BLaER1 (cell line): ENCODE measurements around the gene GLB1L.

ENCODE experiments used
- H3K27ac ChIP-seq: shearing (Covaris generic); formaldehyde crosslinking; 2 replicates; pipeline ENCODE4 v1.8.1; 2022
- H3K27me3 ChIP-seq: shearing (Covaris generic); formaldehyde crosslinking; 2 replicates; pipeline ENCODE4 v1.8.1; 2022
- H3K36me3 ChIP-seq: shearing (Covaris generic); formaldehyde crosslinking; 2 replicates; pipeline ENCODE4 v1.8.1; 2022
- H3K4me1 ChIP-seq: shearing (Covaris generic); formaldehyde crosslinking; 2 replicates; pipeline ENCODE4 v1.8.1; 2022
- H3K4me2 ChIP-seq: shearing (Covaris generic); formaldehyde crosslinking; 2 replicates; pipeline ENCODE4 v1.8.1; 2022
- H3K4me3 ChIP-seq: shearing (Covaris generic); formaldehyde crosslinking; 2 replicates; pipeline ENCODE4 v1.8.1; 2022
- H3K9ac ChIP-seq: shearing (Covaris generic); formaldehyde crosslinking; 2 replicates; pipeline ENCODE4 v1.8.1; 2022
- H3K9me3 ChIP-seq: shearing (Covaris generic); formaldehyde crosslinking; 2 replicates; pipeline ENCODE4 v1.8.1; 2022
- H4K20me1 ChIP-seq: shearing (Covaris generic); formaldehyde crosslinking; 2 replicates; pipeline ENCODE4 v1.8.1; 2022
- Cebpa-rat ChIP-seq: shearing (Covaris generic); IDR thresholded peaks from 2 replicates; pipeline ENCODE4 v1.8.1; 2022

The GLB1L gene

GRCh38 chr2:219282375-219282774 lies 37.1 kb upstream of the GLB1L start:
- 0 out of 2 replicates have a peak overlapping the region, but pooled peaks have one; percentile 18 for H3K4me3 ChIP-seq
- H3K9me3 ChIP-seq, result no peaks in the 10 kb centered on the region
- TF ChIP-seq Cebpa-rat, result no peak
- H3K36me3 ChIP-seq, result peaks cover 9% of the 10 kb centered on the region; the same call in 1 of the 2 replicates
- peak overlapping the region; percentile 53; the same call in 1 of the 2 replicates for H3K27ac ChIP-seq
- H3K4me2 ChIP-seq, result peak overlapping the region; percentile 99
- H3K9ac ChIP-seq, result peak overlapping the region; percentile 61
- no peaks in the 10 kb centered on the region for H3K27me3 ChIP-seq
- peaks cover 30% of the 10 kb centered on the region; the same call in 1 of the 2 replicates for H4K20me1 ChIP-seq
- H3K4me1 ChIP-seq, result peaks cover 89% of the 10 kb centered on the region

- Histone ChIP-seq H3K27ac (0 out of 2 replicates have a peak overlapping the region, but pooled peaks have one; percentile 10), H4K20me1 (peaks cover 30% of the 10 kb centered on the region; the same call in 1 of the 2 replicates), H3K36me3 (peaks cover 9% of the 10 kb centered on the region; the same call in 1 of the 2 replicates), H3K9ac (peak overlapping the region; percentile 49; the same call in 1 of the 2 replicates), H3K27me3 (no peaks in the 10 kb centered on the region), H3K4me1 (peaks cover 88% of the 10 kb centered on the region), H3K4me2 (peak overlapping the region; percentile 99), H3K4me3 (no peak overlapping the region; the same call in 1 of the 2 replicates), H3K9me3 (no peaks in the 10 kb centered on the region)
- no peak for TF ChIP-seq Cebpa-rat
These were observed 36.3 kb upstream of the GLB1L start for GRCh38 chr2:219281588-219281987.

GRCh38 chr2:219280651-219281050 lies 35.4 kb upstream of the GLB1L start:
- Histone ChIP-seq H3K27ac (no peak overlapping the region), H3K4me3 (peak overlapping the region; percentile 74; the same call in 1 of the 2 replicates), H4K20me1 (peaks cover 30% of the 10 kb centered on the region; the same call in 1 of the 2 replicates), H3K36me3 (peaks cover 9% of the 10 kb centered on the region; the same call in 1 of the 2 replicates), H3K4me1 (peaks cover 79% of the 10 kb centered on the region), H3K9me3 (no peaks in the 10 kb centered on the region), H3K4me2 (peak overlapping the region; percentile 99), H3K9ac (peak overlapping the region; percentile 49), H3K27me3 (no peaks in the 10 kb centered on the region)
- no peak for TF ChIP-seq Cebpa-rat

- H3K27me3 ChIP-seq, result no peaks in the 10 kb centered on the region
- peak overlapping the region; percentile 74 for H3K4me3 ChIP-seq
- H3K9ac ChIP-seq, result peak overlapping the region; percentile 85
- peak overlapping the region; percentile 91 for H3K27ac ChIP-seq
- no peaks in the 10 kb centered on the region for H3K9me3 ChIP-seq
- peaks cover 73% of the 10 kb centered on the region for H3K4me1 ChIP-seq
- H3K36me3 ChIP-seq, result peaks cover 9% of the 10 kb centered on the region; the same call in 1 of the 2 replicates
- peaks cover 28% of the 10 kb centered on the region; the same call in 1 of the 2 replicates for H4K20me1 ChIP-seq
- H3K4me2 ChIP-seq, result peak overlapping the region; percentile 99
- TF ChIP-seq Cebpa-rat, result no peak
These were observed 34.8 kb upstream of the GLB1L start for GRCh38 chr2:219279916-219280516.

GRCh38 chr2:219279151-219279915 lies 34.1 kb upstream of the GLB1L start, which contains the start of gene DNAJB2:
TSS of gene DNAJB2 (plus strand) at chr2:219279366. CDS start at chr2:219279834, 468 bp downstream.
- peak within 1 kb of the TSS; percentile 85 for H3K9ac ChIP-seq
- no peak for TF ChIP-seq Cebpa-rat
- H3K4me2 ChIP-seq, result peak within 1 kb of the TSS; percentile 99
- H4K20me1 ChIP-seq, result peaks cover 21% of the 10 kb centered on the region; the same call in 1 of the 2 replicates
- peaks cover 3% of the 10 kb centered on the region; the same call in 1 of the 2 replicates for H3K36me3 ChIP-seq
- H3K4me3 ChIP-seq, result peak within 1 kb of the TSS; percentile 74
- peaks cover 66% of the 10 kb centered on the region for H3K4me1 ChIP-seq
- no peaks in the 10 kb centered on the region for H3K27me3 ChIP-seq
- peak within 1 kb of the TSS; percentile 91 for H3K27ac ChIP-seq
- no peaks in the 10 kb centered on the region for H3K9me3 ChIP-seq

- peak overlapping the region; percentile 79 for H3K4me2 ChIP-seq
- no peaks in the 10 kb centered on the region for H3K36me3 ChIP-seq
- H3K27ac ChIP-seq, result peak overlapping the region; percentile 76
- H3K9ac ChIP-seq, result peak overlapping the region; percentile 85
- no peaks in the 10 kb centered on the region for H3K27me3 ChIP-seq
- no peaks in the 10 kb centered on the region for H3K9me3 ChIP-seq
- H3K4me3 ChIP-seq, result peak overlapping the region; percentile 74
- no peak for TF ChIP-seq Cebpa-rat
- H3K4me1 ChIP-seq, result peaks cover 60% of the 10 kb centered on the region
- H4K20me1 ChIP-seq, result peaks cover 19% of the 10 kb centered on the region; the same call in 1 of the 2 replicates
These were observed 33.5 kb upstream of the GLB1L start for GRCh38 chr2:219278655-219279150.

GRCh38 chr2:219277703-219278654 lies 32.7 kb upstream of the GLB1L start:
- peak overlapping the region; percentile 79 for H3K4me2 ChIP-seq
- peaks cover 52% of the 10 kb centered on the region for H3K4me1 ChIP-seq
- H3K36me3 ChIP-seq, result no peaks in the 10 kb centered on the region
- 0 out of 2 replicates have a peak overlapping the region, but pooled peaks have one; percentile 74 for H3K4me3 ChIP-seq
- H3K27ac ChIP-seq, result peak overlapping the region; percentile 76; the same call in 1 of the 2 replicates
- no peaks in the 10 kb centered on the region for H3K27me3 ChIP-seq
- H3K9me3 ChIP-seq, result no peaks in the 10 kb centered on the region
- H3K9ac ChIP-seq, result peak overlapping the region; percentile 85; the same call in 1 of the 2 replicates
- H4K20me1 ChIP-seq, result peaks cover 16% of the 10 kb centered on the region; the same call in 1 of the 2 replicates
- TF ChIP-seq Cebpa-rat, result no peak

- H3K4me3 ChIP-seq, result no peak overlapping the region
- H3K9me3 ChIP-seq, result no peaks in the 10 kb centered on the region
- H3K27me3 ChIP-seq, result no peaks in the 10 kb centered on the region
- H3K27ac ChIP-seq, result no peak overlapping the region
- TF ChIP-seq Cebpa-rat, result no peak
- H4K20me1 ChIP-seq, result no peaks in the 10 kb centered on the region
- H3K9ac ChIP-seq, result no peak overlapping the region
- H3K36me3 ChIP-seq, result no peaks in the 10 kb centered on the region
- no peak overlapping the region for H3K4me2 ChIP-seq
- peaks cover 17% of the 10 kb centered on the region for H3K4me1 ChIP-seq
These were observed 29.2 kb upstream of the GLB1L start for GRCh38 chr2:219274361-219274921.
